Thyroid gland (tissue), 4 donors: ENCODE data around the gene SYCN. TPM values are rescaled to one million over a fixed set of nuclear protein-coding genes. Genes with fewer than 3 reads are reported as not detected.
"Not testable (repeated sequence)": the region's sequence is repeated elsewhere in the genome, so short reads cannot be mapped to it uniquely, and the experiment has no call there.

Experiments used
- DNase-seq, 2 donors: peaks; one replicate each; pipeline ENCODE4 v3.0.0-alpha.2; 2019
- H3K27ac ChIP-seq, 3 donors: fragments of 200-600 bp; sonication (generic); 1 replicate in 2 of 3; 2 replicates in 1 of 3; pipeline ENCODE4 v1.5.1; 2016 to 2019; ENCODE audit warnings: mild to moderate bottlenecking in 1 of 3, moderate library complexity in 1 of 3
- H3K27me3 ChIP-seq: fragments of 200-600 bp; sonication (generic); one replicate; pipeline ENCODE4 v1.5.1; 2019
- H3K36me3 ChIP-seq, 2 donors: fragments of 200-600 bp; sonication (generic); one replicate each; pipeline ENCODE4 v1.5.1; 2016 to 2019
- H3K4me1 ChIP-seq, 2 donors: fragments of 200-600 bp; sonication (generic); one replicate each; pipeline ENCODE4 v1.5.1; 2017 to 2019
- H3K4me3 ChIP-seq, 3 donors: fragments of 200-600 bp; sonication (generic); replicated peaks in 1 of 3; 1 replicate in 2 of 3; 2 replicates in 1 of 3; pipeline ENCODE4 v1.5.1; 2016; ENCODE audit warnings: mild to moderate bottlenecking in 1 of 3
- H3K9me3 ChIP-seq: fragments of 200-600 bp; sonication (generic); one replicate; pipeline ENCODE4 v1.5.1; 2017
- CTCF ChIP-seq, 6 experiments: fragments of 200-600 bp in 3 of 6; fragments of 450-650 bp in 3 of 6; sonication (generic) in 3 of 6; IDR thresholded peaks; one replicate each; pipeline ENCODE4 v1.5.1; 2016 to 2019; ENCODE audit warnings: antibody characterized with exemption in 6 of 6, mild to moderate bottlenecking in 2 of 6, inconsistent platforms in 1 of 6, moderate library complexity in 1 of 6
- POLR2A ChIP-seq, 2 donors: fragments of 450-650 bp; IDR thresholded peaks; one replicate each; pipeline ENCODE4 v1.6.1; 2017; ENCODE audit warnings: antibody characterized with exemption in 2 of 2, mild to moderate bottlenecking in 2 of 2, moderate library complexity in 1 of 2
- WGBS, 2 donors: methylation state at CpG; one replicate each; pipeline ENCODE4 v1.1.5; 2017; 5-methylcytosine and 5-hydroxymethylcytosine counted together
- intact Hi-C: fragments of 100-400 bp; cut with DNase I; formaldehyde crosslinking; loops from one replicate; pipeline ENCODE4 v1.15.1; 2023
- total RNA-seq, 4 donors: library from RNA; depleted of rRNA; stranded (reverse); fragments of >200 nt; gene quantifications; one replicate each; pipeline ENCODE4 v1.2.3, GENCODE V29; 2016

Gene SYCN
- total RNA-seq, 4 donors from 2014 or later: not detected

- intact Hi-C loops: no loop called here
- H3K4me1 ChIP-seq: no peaks in the 10 kb centered on the region
- H3K27ac ChIP-seq: no peak overlapping the region
- DNase-seq: no peak
- WGBS, 2 donors: 84 to 86% methylated on average over 15 of the region's 15 CpGs
- TF ChIP-seq CTCF (IDR thresholded peaks at IDR 0.05) (no peak), POLR2A (IDR thresholded peaks at IDR 0.05) (no peak)
- no peaks in the 10 kb centered on the region for H3K36me3 ChIP-seq
- no peak overlapping the region for H3K4me3 ChIP-seq
- no peaks in the 10 kb centered on the region for H3K9me3 ChIP-seq
- H3K27me3 ChIP-seq: no peaks in the 10 kb centered on the region
These were observed 14.4 kb upstream of the SYCN start for GRCh38 chr19:39218230-39219007.

GRCh38 chr19:39217094-39217493 lies 13.0 kb upstream of the SYCN start:
- DNase-seq: no peak
- 86 to 87% methylated on average over 5 of the region's 5 CpGs for WGBS, 2 donors
- intact Hi-C loops: no loop called here
- Histone ChIP-seq H3K27ac (no peak overlapping the region), H3K27me3 (no peaks in the 10 kb centered on the region), H3K4me3 (no peak overlapping the region), H3K4me1 (no peaks in the 10 kb centered on the region), H3K36me3 (no peaks in the 10 kb centered on the region), H3K9me3 (no peaks in the 10 kb centered on the region)
- TF ChIP-seq CTCF (IDR thresholded peaks at IDR 0.05): no peak
- TF ChIP-seq POLR2A (IDR thresholded peaks at IDR 0.05): no peak

- H3K27ac ChIP-seq, H3K4me1 ChIP-seq, H3K36me3 ChIP-seq, H3K9me3 ChIP-seq, DNase-seq, intact Hi-C loops, H3K27me3 ChIP-seq, H3K4me3 ChIP-seq: not testable (repeated sequence)
- 87% methylated on average over 3 of the region's 3 CpGs for WGBS, 2 donors
These were observed 11.3 kb upstream of the SYCN start for GRCh38 chr19:39215323-39215722.

- H3K36me3 ChIP-seq: no peaks in the 10 kb centered on the region
- no peaks in the 10 kb centered on the region for H3K4me1 ChIP-seq
- H3K9me3 ChIP-seq: no peaks in the 10 kb centered on the region
- DNase-seq: no peak
- TF ChIP-seq POLR2A (IDR thresholded peaks at IDR 0.05): no peak
- TF ChIP-seq CTCF (IDR thresholded peaks at IDR 0.05): no peak
- no peak overlapping the region for H3K27ac ChIP-seq
- 20% methylated on average over 8 of the region's 8 CpGs for WGBS, 2 donors
- no peak overlapping the region for H3K4me3 ChIP-seq
- no peaks in the 10 kb centered on the region for H3K27me3 ChIP-seq
- intact Hi-C loops: no loop called here
These were observed 8.3 kb upstream of the SYCN start for GRCh38 chr19:39212375-39212742.

GRCh38 chr19:39211731-39212374 lies 7.8 kb upstream of the SYCN start:
- no peak for DNase-seq
- Histone ChIP-seq H3K4me3 (no peak overlapping the region), H3K4me1 (no peaks in the 10 kb centered on the region), H3K9me3 (no peaks in the 10 kb centered on the region), H3K27ac (no peak overlapping the region), H3K36me3 (no peaks in the 10 kb centered on the region), H3K27me3 (no peaks in the 10 kb centered on the region)
- 70 to 80% methylated on average over 13 of the region's 13 CpGs for WGBS, 2 donors
- TF ChIP-seq CTCF (IDR thresholded peaks at IDR 0.05) (no peak), POLR2A (IDR thresholded peaks at IDR 0.05) (no peak)
- intact Hi-C loops: no loop called here
